Ectodermal cell (in vitro differentiated cells): Measurements from ENCODE around the gene CRYM.

Experiments
- H3K27ac ChIP-seq: 2 replicates; pipeline ENCODE4 v1.7.0; 2013; ENCODE audit warnings: mild to moderate bottlenecking, low read depth, low read length; ENCODE audit not compliant: insufficient read depth, poor library complexity, severe bottlenecking
- H3K27me3 ChIP-seq: 2 replicates; pipeline ENCODE4 v1.7.0; 2013; ENCODE audit warnings: mild to moderate bottlenecking, low read length; ENCODE audit not compliant: insufficient read depth, control insufficient read depth, poor library complexity, severe bottlenecking
- H3K36me3 ChIP-seq: one replicate; pipeline ENCODE4 v1.7.0; 2013; ENCODE audit warnings: low read length; ENCODE audit not compliant: control insufficient read depth, insufficient read depth
- H3K4me1 ChIP-seq: one replicate; pipeline ENCODE4 v1.7.0; 2013; ENCODE audit warnings: low read length; ENCODE audit not compliant: control insufficient read depth, insufficient read depth
- H3K4me3 ChIP-seq: 2 replicates; pipeline ENCODE4 v1.7.0; 2013; ENCODE audit warnings: low read depth, low read length, control low read depth; ENCODE audit not compliant: insufficient read depth
- H3K9me3 ChIP-seq: 2 replicates; pipeline ENCODE4 v1.7.0; 2013; ENCODE audit warnings: mild to moderate bottlenecking, low read length, moderate library complexity; ENCODE audit not compliant: control insufficient read depth
- WGBS, 2 experiments: methylation state at CpG; one replicate each; pipeline ENCODE4 v1.1.7; 2013; ENCODE audit warnings: missing lambda C conversion rate in 2 of 2; 5-methylcytosine and 5-hydroxymethylcytosine counted together

CRYM gene

GRCh38 chr16:21227866-21228265, 50.2 kb downstream of the CRYM start:
- Histone ChIP-seq H3K27ac (no peak overlapping the region), H3K27me3 (no peaks in the 10 kb centered on the region), H3K9me3 (no peaks in the 10 kb centered on the region), H3K4me3 (no peak overlapping the region), H3K36me3 (no peaks in the 10 kb centered on the region), H3K4me1 (peaks cover under 1% of the 10 kb centered on the region)

GRCh38 chr16:21226749-21227148, 51.3 kb downstream of the CRYM start:
- Histone ChIP-seq H3K9me3 (no peaks in the 10 kb centered on the region), H3K27me3 (no peaks in the 10 kb centered on the region), H3K36me3 (no peaks in the 10 kb centered on the region), H3K4me1 (peaks cover 4% of the 10 kb centered on the region), H3K4me3 (no peak overlapping the region), H3K27ac (no peak overlapping the region)

GRCh38 chr16:21224800-21225199, 53.3 kb downstream of the CRYM start:
- Histone ChIP-seq H3K27me3 (no peaks in the 10 kb centered on the region), H3K4me3 (no peak overlapping the region), H3K27ac (no peak overlapping the region), H3K36me3 (no peaks in the 10 kb centered on the region), H3K4me1 (peaks cover 4% of the 10 kb centered on the region), H3K9me3 (no peaks in the 10 kb centered on the region)
- WGBS, 2 experiments = 85 to 95% methylated on average over 2 of the region's 2 CpGs

GRCh38 chr16:21223787-21224186, 54.3 kb downstream of the CRYM start:
- Histone ChIP-seq H3K27me3 (no peaks in the 10 kb centered on the region), H3K4me1 (peaks cover 4% of the 10 kb centered on the region), H3K27ac (no peak overlapping the region), H3K9me3 (no peaks in the 10 kb centered on the region), H3K36me3 (no peaks in the 10 kb centered on the region), H3K4me3 (no peak overlapping the region)
- WGBS, 2 experiments = 75 to 85% methylated on average over 9 of the region's 9 CpGs

- H3K27ac ChIP-seq = no peak overlapping the region
- no peaks in the 10 kb centered on the region for H3K27me3 ChIP-seq
- H3K4me1 ChIP-seq = peaks cover 4% of the 10 kb centered on the region
- H3K4me3 ChIP-seq = no peak overlapping the region
- H3K36me3 ChIP-seq = no peaks in the 10 kb centered on the region
- 69 to 77% methylated on average over 4 of the region's 4 CpGs for WGBS, 2 experiments
- no peaks in the 10 kb centered on the region for H3K9me3 ChIP-seq
Observed at GRCh38 chr16:21222495-21223337, 55.4 kb downstream of the CRYM start.

- Histone ChIP-seq H3K4me1 (peaks cover 4% of the 10 kb centered on the region), H3K27me3 (no peaks in the 10 kb centered on the region)
- WGBS, 2 experiments = 100% methylated on average over 2 of the region's 2 CpGs; no CpG with 5 or more reads in 1 of the 2 experiments
Observed at GRCh38 chr16:21219551-21219950, 58.5 kb downstream of the CRYM start.

GRCh38 chr16:21218153-21218552, 59.9 kb downstream of the CRYM start:
- peaks cover 4% of the 10 kb centered on the region for H3K4me1 ChIP-seq
- WGBS, 2 experiments = 83 to 89% methylated on average over 7 of the region's 7 CpGs

More at GRCh38 chr16:21219551-21219950, 58.5 kb downstream of the CRYM start:
- Histone ChIP-seq H3K4me3 (no peak overlapping the region), H3K9me3 (no peaks in the 10 kb centered on the region), H3K27ac (no peak overlapping the region), H3K36me3 (no peaks in the 10 kb centered on the region)

GRCh38 chr16:21217121-21217520, 61.0 kb downstream of the CRYM start:
- no peaks in the 10 kb centered on the region for H3K4me1 ChIP-seq
- WGBS, 2 experiments = 83 to 89% methylated on average over 2 of the region's 2 CpGs
- H3K36me3 ChIP-seq = no peaks in the 10 kb centered on the region
- H3K27me3 ChIP-seq = no peaks in the 10 kb centered on the region
- H3K9me3 ChIP-seq = no peaks in the 10 kb centered on the region
- H3K4me3 ChIP-seq = no peak overlapping the region
- H3K27ac ChIP-seq = no peak overlapping the region

More at GRCh38 chr16:21218153-21218552, 59.9 kb downstream of the CRYM start:
- Histone ChIP-seq H3K4me3 (no peak overlapping the region), H3K9me3 (no peaks in the 10 kb centered on the region), H3K27me3 (no peaks in the 10 kb centered on the region), H3K27ac (no peak overlapping the region), H3K36me3 (no peaks in the 10 kb centered on the region)

GRCh38 chr16:21214086-21214485, 64.0 kb downstream of the CRYM start:
- H3K4me3 ChIP-seq = no peak overlapping the region
- no peaks in the 10 kb centered on the region for H3K27me3 ChIP-seq
- no peaks in the 10 kb centered on the region for H3K9me3 ChIP-seq
- WGBS, 2 experiments = 87 to 88% methylated on average over 3 to 4 of the region's 4 CpGs
- H3K27ac ChIP-seq = no peak overlapping the region
- no peaks in the 10 kb centered on the region for H3K4me1 ChIP-seq
- no peaks in the 10 kb centered on the region for H3K36me3 ChIP-seq

- 90 to 93% methylated on average over 5 of the region's 5 CpGs for WGBS, 2 experiments
- no peak within 1 kb of the TSS for H3K27ac ChIP-seq
- H3K36me3 ChIP-seq = no peaks in the 10 kb centered on the region
- no peaks in the 10 kb centered on the region for H3K9me3 ChIP-seq
- no peaks in the 10 kb centered on the region for H3K4me1 ChIP-seq
- no peaks in the 10 kb centered on the region for H3K27me3 ChIP-seq
- H3K4me3 ChIP-seq = no peak within 1 kb of the TSS
Observed at GRCh38 chr16:21211486-21211885, 66.6 kb downstream of the CRYM start, which contains the start of gene ZP2. Gene ZP2 (minus strand): TSS chr16:21211574. CDS start chr16:21211547, 27 bp downstream.
